B cell (primary cell): ENCODE measurements around the gene ABCD4.

Experiments used
- CTCF ChIP-seq: fragments of 200-600 bp; IDR thresholded peaks from one replicate; pipeline ENCODE4 v1.8.0; 2022; ENCODE audit warnings: antibody characterized with exemption, mild to moderate bottlenecking
- EZH2 ChIP-seq: IDR thresholded peaks from 2 replicates; pipeline ENCODE4 v1.6.1; 2012; ENCODE audit warnings: borderline replicate concordance, low read depth, mild to moderate bottlenecking, moderate library complexity, low read length; ENCODE audit not compliant: insufficient read depth, poor library complexity, severe bottlenecking

- TF ChIP-seq CTCF (no peak), EZH2 (peak; percentile 94)
Measured at GRCh38 chr14:74240794-74241651, 61.7 kb downstream of the ABCD4 start.
